ENCODE data around the gene PHF20.
"Not testable (repeated sequence)": the region's sequence is repeated elsewhere in the genome, so short reads cannot be mapped to it uniquely, and the experiment has no call there.

PHF20 gene

DNA sequence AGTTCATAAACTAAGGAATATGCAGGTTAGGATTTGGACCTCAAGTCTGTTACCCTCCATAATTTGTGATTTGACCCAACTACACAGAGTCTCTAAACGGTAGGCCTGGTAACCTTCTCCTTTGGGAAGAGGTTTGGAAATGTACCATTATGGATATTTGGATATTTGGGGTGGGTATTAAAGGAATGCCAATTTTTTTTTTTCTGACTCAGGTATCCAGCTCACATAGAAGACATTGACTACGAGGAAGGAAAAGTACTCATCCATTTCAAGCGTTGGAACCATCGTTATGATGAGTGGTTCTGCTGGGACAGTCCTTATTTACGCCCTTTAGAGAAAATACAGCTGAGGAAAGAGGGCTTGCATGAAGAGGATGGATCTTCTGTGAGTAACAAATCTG, 70.5 kb downstream of the PHF20 start:
- DNase-seq, result no peak

DNA sequence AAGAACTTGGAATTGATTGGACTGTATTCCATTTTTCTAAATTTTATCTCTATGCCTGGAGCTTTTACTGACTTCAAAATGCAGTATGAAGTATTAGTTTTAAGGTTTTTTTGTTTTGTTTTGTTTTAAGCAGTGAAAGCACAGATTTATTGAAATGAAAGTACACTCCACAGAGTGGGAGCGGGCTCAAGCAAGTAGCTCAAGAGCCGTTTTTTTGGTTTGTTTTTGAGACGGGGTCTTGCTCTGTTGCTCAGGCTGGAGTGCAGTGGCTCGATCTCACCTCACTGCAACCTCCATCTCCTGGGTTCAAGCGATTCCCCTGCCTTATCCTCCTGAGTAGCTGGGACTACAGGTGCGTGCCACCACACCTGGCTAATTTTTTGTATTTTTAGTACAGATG, 72.1 kb downstream of the PHF20 start:
- DNase-seq, result not testable (repeated sequence)

DNA sequence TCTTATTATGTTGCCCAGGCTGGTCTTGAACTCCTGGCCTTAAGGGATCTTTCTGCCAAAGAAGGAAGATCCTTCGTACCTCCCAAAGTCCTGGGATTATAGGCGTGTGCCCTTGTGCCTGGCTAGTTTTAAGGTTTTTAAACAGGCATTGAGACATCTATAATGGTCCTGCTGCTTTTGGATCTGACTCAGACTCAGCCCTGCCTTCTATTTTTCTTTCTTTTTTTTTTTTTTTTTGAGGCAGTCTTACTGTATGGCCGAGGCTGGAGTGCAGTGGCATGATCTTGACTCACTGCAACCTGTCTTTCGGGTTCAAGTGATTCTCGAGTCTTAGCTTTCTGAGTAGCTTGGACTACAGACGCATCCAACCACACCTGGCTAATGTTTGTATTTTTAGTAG, 73.7 kb downstream of the PHF20 start:
- DNase-seq, result no peak

DNA sequence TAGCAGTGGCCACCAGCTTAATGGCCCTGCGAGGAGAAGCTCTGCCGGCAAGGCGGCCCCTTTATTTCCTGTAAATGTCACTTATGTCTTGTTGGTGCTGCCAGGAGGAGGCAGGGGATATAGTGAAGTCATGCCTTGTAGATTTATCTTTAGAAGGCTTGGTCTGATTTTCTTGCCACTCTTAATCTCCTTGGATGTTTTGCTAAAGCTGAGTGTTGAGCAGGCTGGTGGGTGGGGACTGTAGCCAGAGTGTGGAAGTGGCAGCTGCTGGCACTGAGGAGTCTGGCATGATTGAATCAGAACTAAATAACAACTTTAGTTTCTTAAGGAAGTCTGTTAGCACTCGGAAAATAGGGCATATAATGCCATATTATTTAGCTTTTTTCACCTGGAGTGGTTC, 77.9 kb downstream of the PHF20 start:
- no peak for DNase-seq

DNA sequence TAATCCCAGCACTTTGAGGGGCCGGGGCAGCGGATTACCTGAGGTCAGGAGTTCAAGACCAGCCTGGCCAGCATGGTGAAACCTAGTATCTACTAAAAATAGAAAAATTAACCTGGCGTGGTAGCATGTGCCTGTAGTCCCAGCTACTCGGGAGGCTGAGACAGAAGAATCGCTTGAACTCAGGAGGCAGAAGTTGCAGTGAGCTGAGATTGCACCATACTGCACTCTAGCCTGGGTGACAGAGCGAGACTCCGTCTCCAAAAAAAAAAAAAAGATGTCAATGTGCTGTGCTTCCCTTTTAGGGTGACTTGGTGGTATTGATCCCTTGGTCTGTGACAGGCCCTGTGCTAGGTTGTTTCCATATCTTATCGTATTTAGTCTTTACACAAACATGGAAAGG, 79.8 kb downstream of the PHF20 start:
- not testable (repeated sequence) for DNase-seq

DNA sequence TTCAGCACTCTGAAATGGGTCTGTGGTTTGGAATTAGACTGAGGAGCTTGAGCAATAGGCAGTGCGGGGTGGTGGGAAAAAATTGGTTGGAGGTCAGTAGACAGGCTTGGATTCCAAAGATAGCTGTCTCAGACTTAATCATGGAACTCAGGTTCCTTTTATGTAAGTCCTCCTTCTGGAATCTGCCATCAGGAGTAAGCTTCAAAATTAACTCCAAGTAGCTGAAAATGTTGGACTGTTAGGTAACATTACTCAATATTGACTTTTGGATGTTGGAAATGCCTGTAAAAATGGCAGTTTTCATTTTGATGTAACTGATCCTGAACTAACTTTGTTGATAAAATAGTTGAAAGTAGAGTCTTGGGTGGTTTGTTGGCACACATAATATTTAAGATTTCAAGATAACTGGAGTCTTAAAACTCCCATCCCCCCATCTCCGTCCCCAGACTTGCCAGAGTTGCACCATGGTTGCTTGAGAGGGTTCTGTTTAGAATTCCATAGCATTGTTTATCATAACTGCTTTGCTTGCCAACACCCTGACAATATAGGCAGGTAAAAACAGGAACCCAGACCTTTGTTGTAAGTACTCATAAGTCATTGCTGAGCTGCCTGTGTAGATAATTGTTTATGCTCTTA, 83.0 kb downstream of the PHF20 start:
- DNase-seq, result no peak

DNA sequence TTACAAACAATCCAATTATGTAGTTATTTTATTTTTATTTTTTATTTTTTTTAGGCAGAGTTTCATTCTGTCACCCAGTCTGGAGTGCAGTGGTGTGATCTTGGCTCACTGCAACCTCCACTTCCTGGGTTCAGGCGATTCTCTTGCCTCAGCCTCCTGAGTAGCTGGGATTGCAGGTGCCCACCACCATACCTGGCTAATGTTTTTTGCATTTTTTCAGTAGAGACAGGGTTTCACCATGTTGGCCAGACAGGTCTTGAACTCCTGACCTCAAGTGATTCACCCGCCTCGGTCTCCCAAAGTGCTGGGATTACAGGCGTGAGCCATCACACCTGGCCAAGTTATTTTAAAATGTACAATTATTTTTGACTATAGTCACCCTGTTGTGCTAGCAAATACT, 83.8 kb downstream of the PHF20 start:
- DNase-seq, result not testable (repeated sequence)

DNA sequence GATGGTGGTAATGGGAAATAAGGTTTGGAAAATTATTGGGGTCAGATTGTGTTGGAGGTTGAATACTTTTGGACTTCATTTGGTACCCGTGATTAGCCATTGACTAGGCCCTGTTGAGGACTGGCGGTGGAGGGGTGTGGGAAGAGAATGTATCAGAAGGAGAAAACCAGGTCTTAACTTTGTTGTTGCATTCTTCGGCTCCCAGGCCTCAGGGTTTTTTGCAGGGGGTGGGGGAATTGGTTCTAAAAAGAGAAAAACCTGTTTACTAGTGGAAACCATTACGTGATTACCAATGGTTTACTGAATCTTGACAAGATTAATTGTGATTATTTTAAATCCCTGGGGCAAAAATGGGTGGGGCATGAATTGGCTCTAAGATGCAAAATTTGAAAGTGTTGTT, 85.1 kb downstream of the PHF20 start:
- DNase-seq, result no peak

DNA sequence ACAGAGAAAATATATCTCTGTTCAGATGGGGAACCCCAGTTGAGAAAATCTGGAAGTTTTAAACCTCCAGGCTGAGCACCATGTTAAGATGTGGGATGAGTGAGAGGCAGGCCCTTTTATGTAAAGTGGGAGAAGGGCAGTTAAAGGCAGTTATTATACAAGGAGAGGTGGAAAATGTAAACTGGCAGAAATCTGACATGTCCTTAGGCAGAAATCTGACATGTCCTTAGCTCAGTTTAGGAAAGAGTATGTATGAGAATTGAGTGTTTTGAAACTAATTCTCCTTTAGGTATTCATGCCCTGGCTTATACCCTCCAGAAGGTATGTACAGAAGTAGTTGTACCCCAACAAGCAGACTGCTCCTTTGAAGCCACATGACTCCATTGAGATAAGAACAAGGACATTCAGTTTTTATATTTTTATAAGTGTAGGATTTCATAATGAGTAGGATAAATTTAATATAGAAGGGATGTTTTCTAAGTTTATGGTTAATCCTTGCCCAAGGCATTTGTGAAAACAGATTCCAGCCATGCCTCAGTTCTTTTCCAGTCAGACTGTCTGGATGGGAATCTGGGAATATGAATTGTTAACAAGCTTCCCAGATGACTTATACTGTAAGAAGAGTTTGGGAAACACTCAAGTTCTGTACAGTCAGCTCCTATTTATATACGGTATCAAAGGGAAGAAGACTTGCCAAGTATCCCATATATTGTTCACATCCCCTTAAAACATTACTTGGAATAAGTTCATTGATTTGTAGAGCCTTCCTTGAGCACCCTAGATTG, 94.8 kb downstream of the PHF20 start:
- no peak for DNase-seq

DNA sequence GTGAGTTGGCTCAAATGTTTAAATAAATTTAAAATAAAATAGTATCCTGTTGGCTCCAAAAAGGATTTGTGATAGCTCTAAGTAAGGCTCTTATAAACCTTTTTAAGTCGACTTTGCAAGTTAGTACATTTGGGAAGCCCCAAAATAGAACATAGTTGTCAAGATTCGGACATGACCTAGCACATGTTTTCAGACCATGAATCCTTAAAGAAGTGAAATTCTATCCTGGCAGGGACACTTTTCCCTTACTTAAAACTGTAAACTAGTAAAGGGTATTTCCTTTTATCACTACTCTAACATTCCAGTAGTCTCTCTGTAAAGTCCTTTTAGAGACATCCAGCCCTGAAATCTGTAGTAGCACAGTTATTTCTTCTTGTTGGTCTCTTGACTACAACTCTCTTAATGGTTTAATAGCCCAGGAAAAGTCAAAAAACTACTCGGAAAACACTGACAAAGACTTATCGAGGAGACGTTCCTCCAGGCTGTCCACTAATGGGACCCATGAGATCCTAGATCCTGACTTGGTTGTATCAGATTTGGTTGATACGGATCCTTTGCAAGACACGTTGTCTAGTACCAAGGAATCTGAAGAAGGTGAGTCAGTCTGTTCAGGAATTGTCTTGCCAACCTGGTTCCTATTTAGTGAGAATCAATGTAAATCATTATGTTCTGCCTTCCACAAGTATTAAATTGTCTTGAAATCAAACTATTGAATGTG, 98.9 kb downstream of the PHF20 start:
- DNase-seq, result no peak

DNA sequence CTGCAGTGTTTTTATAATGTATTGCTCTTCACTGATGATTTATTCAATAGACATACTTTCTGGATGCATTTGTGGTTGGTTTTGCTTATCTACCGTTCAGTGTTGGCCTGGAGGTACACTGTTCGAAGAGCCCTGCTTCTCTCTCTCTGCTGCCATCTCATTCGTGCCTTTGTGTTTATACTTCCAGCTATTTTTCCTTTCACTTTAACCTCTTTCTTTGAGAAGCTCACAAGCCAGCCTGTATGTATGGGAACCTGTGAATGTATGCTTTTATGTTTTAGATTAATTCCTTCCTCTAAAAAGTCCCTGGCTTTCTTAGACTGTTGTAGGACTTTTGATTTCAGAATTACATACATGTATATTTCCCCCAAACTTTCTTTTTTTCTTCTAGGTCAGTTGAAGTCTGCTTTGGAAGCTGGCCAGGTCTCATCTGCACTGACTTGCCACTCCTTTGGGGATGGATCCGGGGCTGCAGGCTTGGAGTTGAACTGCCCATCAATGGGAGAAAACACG, 99.5 kb downstream of the PHF20 start:
- no peak for DNase-seq

DNA sequence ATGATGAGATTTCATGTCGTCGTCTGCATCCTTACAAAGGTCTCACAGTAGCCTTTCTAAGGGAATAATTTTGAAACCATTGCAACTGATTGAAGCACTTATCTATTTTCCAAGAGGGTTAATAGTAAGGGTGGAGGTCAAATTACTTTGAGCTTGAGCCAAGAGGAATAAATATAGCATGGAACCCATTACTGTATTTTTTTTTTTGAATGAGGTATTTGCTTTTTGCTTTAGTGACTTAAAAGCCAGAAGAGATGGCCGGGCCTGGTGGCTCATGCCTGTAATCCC, 104.2 kb downstream of the PHF20 start:
- no peak for DNase-seq

DNA sequence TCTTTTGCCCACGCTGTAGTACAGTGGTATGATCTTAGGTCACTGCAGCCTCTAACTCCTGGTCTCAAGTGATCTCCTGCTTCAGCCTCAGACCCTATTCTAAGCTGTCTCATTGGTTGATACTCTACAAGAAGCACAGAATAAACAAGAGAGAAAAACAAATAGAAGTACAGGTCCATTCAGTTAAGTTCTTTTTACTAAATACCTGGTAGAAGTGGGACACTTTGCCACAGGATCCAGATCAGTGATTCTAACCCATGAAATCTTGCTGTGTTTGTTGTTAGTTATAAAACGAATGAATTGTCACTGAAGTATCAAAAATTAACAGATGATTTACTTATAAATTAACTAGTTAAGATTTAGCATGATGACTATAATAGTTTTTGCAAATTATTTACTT, 105.8 kb downstream of the PHF20 start:
- DNase-seq, result no peak

DNA sequence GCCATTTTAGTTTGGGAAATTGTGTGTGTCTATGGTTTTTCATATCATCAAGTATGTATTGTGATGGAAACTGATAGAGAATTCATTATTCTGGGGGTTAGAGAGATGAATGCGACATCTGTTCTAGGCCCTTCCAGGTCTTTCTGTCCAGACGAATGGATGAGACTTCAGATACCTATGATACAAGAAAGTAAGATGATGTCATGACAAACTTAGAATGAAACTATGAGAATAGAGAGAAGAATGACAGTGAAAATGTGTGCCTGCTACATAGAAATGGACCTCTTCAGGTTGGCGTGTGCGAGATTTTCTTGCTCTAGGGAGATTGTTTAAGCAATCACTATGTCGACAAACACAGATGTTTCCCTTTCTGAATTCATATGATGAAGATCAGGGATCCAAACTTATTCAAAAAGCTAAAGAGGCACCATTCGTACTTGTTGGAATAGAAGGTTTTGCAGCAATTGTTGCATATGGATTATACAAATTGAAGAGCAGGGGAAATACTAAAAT, 106.4 kb downstream of the PHF20 start:
- no peak for DNase-seq

DNA sequence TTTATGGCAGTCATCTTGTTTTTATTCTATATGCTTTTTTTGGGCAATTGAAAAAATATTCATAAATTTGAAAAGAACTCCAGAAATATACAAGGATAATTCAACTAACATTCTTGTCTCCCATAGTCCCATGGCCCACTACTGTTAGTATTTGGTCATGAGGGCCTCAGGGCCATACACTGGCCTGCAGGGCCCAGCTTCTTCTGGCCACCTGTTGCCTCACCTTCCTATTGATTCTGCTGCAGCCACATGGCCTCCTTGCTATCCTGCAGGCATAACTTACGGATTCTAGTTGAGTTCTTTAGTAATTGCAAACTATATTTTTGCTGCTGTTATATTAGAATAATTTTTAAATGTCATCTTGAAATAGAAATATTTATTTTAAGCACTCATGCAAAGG, 109.9 kb downstream of the PHF20 start:
- no peak for DNase-seq

DNA sequence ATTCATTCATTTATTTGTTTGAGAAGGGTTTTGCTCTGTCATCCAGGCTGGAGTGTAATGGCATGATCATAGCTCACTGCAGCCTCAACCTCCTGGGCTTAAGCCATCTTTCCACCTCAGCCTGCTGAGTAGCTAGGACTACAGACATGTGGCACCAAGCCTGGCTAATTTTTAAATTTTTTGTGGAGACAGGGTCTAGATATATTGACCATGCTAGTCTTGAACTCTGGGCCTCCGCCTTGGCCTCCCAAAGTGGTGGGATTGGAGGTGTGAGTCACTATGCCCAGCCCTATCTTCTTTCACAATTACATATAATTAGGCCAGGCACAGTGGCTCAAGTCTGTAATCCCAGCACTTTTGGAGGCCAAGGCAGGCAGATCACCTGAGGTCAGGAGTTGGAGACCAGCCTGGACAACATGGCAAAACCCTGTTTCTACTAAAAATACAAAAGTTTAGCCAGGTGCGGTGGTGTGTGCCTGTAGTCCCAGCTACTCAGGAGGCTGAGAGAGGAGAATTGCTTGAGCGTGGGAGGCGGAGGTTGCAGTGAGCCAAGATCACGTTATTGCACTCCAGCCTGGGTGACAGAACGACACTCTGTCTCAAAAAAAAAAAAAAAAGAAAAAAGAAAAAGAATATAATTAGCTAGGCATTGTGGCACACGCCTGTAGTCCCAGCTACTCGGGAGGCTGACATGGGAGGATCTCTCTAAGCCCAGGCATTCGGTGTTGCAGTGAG, 110.8 kb downstream of the PHF20 start:
- DNase-seq, result not testable (repeated sequence)

DNA sequence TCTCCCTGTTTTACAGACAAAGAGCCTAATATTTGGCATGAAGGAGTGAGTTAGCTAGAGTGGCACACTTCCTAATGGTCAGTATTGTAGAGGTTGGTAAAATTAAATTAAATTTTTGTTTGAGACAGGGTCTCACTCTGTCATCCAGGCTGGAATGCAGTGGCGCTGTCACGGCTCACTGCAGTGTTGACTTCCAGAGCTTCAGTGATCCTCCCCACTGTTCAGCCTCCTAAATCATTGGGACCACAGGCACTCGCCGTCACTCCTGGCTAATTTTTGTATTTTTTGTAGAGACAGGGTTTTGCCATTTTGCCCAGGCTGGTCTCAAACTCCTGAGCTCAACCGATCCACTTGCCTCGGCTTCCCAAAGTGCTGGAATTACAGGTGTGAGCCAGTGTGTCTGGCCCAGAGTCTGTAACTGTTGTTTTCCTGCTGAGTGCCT, 111.5 kb downstream of the PHF20 start:
- no peak for DNase-seq

DNA sequence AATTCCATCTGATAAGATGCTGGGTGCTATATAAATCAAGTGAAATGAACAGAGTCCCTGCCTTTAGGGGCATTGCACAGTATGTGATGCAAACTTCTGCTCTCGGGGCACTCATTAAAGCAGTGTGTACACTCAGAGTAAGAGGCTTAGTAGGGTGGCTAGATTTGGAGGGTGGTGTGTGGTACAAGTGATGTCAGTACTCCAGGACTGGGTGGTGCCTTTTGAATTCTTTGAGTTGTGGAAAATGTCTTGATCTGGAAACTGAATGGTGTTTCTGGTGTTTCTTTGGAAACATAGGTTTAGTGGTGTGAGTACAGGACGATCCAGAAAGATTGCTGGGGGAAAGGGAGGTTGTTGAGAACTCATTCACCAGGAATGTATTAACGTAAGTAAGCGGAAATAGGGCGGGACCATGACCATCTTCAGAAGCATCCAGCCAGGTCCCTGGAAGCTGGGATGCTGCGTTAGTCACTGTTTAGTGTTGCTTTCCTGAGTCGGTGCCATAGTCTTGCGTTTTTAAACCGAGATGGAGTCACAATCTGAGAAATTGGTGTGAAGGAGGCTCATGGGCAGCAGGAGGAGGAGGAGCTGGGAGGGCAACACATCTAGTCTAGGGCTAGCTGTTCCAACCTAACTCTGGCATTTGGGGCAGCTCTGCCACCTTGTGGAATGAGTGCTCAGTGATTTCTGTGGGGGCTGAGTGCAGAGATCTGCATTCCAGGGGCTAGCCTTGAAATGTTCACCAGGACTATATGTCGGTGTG, 112.1 kb downstream of the PHF20 start:
- DNase-seq, result peak; percentile 62

DNA sequence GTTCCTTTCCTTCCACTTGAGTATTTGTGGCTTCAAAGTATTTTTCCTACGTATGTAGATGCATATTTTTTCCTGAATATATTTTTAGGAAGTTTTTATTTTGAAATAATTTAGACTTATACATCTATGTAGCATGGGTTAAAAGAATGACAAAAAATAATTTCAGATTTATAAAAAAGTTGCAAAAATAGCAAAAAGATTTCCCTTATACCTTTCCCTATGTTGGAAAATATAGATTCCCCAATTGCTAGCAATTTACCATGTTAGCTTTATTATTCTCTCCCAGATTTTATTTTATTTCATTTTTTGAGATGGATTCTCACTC, 112.7 kb downstream of the PHF20 start:
- DNase-seq, result no peak

DNA sequence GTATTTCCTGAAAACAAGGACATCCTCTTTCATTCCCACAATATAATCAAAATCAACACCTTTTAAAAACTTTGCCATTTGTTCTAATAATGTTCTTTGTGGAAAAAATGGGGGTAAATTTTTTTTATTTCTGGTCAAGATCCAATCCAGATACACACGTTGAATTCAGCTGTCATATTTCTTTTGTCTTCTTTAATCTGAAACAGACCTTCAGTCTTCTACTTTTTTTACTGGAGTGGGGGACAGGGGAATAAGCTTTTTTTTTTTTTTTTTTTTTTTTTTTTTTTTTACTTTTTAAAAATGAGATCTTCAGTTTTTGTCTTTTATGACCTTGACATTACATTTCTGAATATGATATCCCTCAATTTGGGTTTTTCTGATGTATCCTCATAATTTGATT, 113.4 kb downstream of the PHF20 start:
- no peak for DNase-seq

DNA sequence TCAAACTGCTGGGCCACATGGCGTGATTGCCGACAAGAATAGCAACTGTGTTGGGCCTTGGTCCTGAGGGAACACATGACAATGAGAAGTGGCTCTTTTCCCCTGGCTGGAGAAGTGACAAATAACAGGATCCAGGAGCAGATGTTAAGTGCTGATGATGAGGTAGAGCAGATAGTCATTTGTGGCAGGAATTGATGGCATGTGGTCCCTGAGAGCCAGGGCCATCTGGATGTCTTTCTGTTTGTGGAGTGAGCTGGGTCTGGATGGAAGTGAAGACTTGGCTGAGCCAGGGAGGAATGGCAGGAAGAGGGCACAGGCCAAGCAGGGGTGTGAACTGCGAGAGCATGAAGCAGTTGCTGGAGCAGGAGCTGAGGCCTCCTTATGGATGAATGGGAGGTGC, 114.7 kb downstream of the PHF20 start:
- DNase-seq, result no peak

DNA sequence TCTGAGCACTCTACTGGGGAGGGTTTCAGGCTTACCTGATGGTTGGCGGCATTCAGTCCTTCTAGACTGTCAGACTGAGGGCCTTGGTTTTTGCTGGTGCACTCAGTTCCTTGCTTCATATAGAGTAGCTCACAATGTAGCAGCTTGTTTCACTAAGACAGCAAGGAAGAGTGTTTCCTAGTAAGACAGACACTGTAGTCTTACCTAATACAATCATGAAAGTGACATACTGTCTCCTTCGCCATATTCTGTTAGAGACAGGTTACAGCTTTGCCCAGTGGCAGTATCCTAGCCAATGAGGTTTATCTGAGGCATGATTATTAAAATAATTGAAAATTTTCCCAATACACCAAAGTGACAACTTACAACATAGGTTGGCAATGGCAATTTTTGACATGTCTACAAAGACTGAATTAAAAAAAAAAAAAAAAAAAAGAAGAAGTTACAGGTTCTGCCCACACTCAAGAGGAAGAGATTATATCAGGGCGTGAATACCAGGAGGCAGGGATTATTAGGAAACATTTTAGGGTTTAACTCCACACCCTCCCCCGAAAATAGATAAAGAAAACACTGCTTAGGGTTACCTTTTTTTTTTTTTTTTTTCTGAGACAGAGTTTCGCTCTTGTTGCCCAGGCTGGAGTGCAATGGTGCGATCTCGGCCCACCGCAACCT, 115.7 kb downstream of the PHF20 start:
- DNase-seq, result no peak
